HG02610 (cell line): ENCODE results near the gene PPP2R5D.
"Not testable (repeated sequence)": the region's sequence is repeated elsewhere in the genome, so short reads cannot be mapped to it uniquely, and the experiment has no call there.

Source experiments
- ATAC-seq: cut with Tn5 transposase; IDR thresholded peaks from one replicate; pipeline ENCODE4 v1.9.1; 2021; ENCODE audit warnings: mild to moderate bottlenecking, moderate library complexity; ENCODE audit not compliant: unreplicated experiment

The PPP2R5D gene

DNA sequence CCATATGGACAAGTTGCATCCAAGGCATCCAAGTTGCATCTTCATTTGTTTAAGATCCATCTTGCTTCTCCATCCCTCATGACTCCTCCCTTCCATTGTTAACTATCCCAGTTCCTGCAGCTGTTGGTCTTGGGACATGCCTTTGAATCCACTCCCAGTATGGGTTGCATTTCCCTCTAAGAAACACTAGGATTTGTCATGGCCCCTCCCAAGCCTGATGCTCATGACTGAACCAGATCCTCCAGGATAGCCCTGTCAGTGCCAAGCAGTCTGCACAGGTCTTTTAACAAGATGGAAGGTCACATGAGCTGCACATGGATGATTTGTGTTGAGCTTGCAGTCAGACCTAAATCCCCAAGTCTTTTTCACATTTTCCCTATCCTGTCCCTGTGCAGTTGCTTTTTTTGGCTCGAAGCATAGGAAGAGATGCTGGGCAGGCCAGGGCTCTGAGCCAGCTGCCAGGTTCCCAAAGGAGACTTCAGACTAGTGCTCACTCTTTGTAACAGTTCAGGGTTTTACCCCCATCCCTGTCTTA, 4.2 kb downstream of the PPP2R5D start:
- no peak for ATAC-seq

DNA sequence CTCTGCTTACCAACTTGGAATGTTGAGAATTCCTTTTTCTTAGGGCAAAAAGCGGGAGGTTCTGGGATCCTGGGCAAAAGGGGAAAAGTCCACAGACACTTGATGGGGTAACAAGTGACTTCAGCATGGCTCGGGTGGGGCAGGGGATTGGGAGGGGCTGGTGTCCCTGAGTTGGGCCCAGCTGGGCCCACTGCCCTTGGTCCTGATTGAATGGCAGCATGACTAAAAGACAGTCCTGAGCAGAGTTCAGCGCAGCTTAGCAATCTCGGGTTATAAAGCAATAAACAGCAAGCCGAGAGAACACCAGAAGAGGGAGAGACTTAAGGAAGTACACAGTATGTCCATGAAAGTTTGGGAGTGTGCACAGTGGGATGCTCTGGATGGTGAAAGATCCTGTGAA, 5.6 kb downstream of the PPP2R5D start:
- no peak for ATAC-seq

DNA sequence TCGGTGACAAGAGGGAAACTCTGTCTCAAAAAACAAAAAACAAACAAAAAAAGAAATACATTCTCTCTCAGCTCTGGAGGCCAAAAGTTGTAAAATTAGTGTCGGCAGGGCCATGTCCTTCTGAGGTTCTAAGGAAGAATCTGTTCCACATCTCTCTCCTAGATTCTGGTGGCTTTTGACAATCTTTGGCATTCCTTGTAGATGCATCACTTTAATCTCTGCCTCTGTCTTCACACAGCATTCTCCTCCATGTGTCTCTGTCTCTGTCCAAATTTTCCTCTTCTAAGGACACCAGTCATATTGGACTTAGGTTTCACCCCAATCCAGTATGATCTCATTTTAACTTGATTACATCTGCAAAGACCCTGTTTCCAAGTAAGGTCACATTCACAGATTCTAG, 9.1 kb downstream of the PPP2R5D start:
- no peak for ATAC-seq

GRCh38 chr6:42996513-42996912, 12.1 kb downstream of the PPP2R5D start:
- ATAC-seq: no peak

GRCh38 chr6:42998205-42998604, 13.8 kb downstream of the PPP2R5D start:
- not testable (repeated sequence) for ATAC-seq

GRCh38 chr6:43001843-43002242, 17.5 kb downstream of the PPP2R5D start:
- no peak for ATAC-seq

DNA sequence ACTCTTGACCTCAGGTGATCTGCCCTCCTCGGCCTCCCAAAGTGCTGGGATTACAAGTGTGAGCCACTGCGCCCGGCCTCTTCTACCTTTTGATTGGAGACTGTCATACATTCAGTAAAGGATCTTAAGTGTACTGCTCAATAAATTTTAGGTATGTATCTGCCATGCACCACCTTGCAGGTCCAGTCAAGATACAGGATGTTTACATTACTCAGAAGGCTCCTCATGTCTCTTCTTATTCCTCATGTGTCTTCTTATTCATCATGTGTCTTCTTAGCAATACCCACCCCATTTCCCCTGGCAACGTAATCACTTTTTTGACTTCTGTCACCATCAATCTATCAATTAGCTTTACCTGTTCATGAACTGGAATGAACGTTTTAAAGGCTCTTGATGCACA, 21.5 kb downstream of the PPP2R5D start:
- ATAC-seq: no peak

- ATAC-seq: no peak
These were observed 21.9 kb downstream of the PPP2R5D start for GRCh38 chr6:43006251-43006650.

DNA sequence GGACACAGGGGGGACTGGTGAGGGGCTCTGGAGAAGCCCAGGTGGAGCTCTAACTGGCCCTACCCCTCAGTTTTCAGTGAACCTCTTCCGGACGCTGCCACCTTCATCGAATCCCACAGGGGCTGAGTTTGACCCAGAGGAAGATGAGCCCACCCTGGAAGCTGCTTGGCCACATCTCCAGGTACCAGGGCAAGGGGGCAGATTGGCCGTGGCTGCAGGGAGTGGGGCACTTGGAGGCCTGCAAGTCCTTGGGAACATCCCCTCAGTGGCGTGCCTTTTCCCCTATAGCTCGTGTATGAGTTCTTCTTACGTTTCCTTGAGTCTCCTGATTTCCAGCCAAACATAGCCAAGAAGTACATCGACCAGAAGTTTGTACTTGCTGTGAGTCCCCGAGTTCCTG, 22.8 kb downstream of the PPP2R5D start:
- ATAC-seq: no peak

- no peak for ATAC-seq
These were observed 24.8 kb downstream of the PPP2R5D start for GRCh38 chr6:43009124-43009523.

DNA sequence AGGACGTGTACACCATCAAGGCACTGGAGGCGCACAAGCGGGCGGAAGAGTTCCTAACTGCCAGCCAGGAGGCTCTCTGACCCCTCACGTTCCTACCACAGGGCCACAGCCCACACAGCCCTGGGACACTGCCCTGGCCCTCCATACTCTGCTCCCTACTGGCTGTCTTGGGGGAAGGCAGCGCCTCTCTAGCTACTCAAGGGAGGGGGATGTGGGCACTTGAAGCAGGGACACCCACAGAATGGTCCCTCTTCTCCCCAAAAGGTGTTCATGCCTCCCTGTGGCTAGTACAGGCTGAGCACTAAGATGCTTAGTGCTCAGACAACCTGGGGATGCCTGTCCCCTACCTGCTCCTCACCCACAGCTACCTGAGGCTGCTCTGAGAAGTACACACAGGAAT, 26.8 kb downstream of the PPP2R5D start:
- ATAC-seq: no peak

DNA sequence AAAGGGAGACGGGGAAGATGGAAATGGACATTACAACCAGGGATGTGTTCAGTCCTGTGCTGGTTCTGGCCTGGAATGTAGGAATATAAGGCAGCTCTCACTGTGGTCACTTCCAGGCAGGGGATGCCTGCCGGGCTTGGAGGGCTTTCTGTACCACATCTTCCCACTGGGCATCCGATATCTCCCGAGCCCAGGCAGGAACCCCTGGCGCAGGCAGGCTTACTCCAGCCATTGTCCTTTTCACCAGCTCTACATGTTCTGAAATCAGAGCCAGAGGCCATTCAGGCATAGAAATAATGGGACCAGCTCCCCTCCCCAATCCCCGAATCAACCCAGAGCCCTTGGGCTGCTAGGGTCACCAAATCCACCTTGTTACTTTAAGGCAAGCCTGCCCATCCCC, 28.0 kb downstream of the PPP2R5D start:
- no peak for ATAC-seq

GRCh38 chr6:43013097-43013842, 28.9 kb downstream of the PPP2R5D start:
- no peak for ATAC-seq

DNA sequence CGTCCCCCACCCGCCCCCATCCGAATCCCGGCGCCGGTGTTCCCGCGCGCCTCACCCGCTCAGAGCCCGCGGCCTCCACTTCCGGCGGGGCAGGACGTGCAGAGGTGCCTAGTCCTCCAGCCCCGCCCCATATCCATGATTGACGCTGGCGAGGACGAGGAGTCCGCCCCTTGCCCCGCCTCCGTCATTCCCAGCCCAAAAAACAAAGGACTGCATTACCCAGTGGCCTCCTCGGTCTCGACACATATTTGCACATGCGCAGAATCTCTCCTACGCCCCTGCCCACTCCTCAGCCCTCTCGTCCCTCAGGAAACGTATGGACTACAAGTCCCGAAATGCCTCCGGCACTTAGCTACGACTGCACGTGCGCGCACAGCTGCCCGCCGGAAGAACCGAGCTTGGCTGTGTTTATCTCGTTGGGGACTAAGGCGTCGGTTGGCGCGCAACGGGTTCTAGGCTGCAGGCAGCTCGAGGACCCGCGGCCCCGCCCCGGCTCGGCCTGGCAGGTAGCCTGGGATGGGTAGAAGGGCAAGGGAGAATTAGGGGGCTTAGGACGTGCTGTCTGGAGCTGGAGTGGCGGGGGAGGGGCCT, 29.6 kb downstream of the PPP2R5D start, which contains the start of the genes KLHDC3 and MEA1:
Gene KLHDC3 (plus strand): TSS at position 407 of the 591 bp plus-strand sequence. CDS start 2,944 bp downstream, outside the sequence.
Gene MEA1 (minus strand): TSS at position 104 of the 591 bp plus-strand sequence. CDS start 133 bp downstream, outside the sequence.
- ATAC-seq: peak; percentile 94

GRCh38 chr6:43014434-43014909, 30.1 kb downstream of the PPP2R5D start:
- no peak for ATAC-seq

GRCh38 chr6:43016176-43016942, 32.0 kb downstream of the PPP2R5D start:
- no peak for ATAC-seq

DNA sequence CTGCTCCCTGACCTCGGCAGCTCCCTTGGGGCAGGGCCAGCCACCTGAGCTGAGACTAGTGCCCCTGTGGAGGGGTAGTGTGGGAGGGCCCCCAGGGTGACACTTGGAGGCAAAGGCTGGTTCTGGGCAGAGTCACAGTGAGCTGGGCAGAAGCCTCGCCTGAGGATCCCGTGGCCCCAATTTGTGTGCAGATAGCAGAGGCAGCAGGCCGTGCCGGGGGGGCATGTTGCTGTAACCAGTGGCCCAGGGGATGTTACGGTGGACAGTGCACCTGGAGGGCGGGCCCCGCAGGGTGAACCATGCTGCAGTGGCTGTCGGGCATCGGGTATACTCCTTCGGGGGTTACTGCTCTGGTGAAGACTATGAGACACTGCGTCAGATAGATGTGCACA, 32.6 kb downstream of the PPP2R5D start:
- no peak for ATAC-seq

DNA sequence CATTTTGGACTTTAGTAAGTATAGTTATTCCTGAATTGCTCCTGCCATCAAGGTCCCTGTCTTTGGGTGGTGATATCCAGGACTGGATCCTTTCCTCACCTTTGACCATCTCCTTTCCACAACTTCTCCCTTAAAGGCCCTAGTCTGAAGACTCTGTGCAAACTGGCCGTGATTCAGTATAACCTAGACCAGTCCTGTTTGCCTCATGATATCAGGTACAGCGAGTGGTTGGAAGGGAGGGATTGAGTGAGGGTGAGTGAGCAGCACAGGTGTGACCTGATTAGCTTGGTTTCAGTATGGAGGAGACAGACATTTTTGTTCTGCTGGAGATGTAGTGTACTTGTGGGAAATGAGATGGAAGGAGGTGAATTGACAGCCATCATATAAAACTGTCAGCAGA, 34.8 kb downstream of the PPP2R5D start:
- no peak for ATAC-seq

- no peak for ATAC-seq
These were observed 35.8 kb downstream of the PPP2R5D start for GRCh38 chr6:43020052-43020705.

- no peak for ATAC-seq
These were observed 36.5 kb downstream of the PPP2R5D start for GRCh38 chr6:43020847-43021246.
